ENCODE data around the gene ANKRD16. TPM values are rescaled to one million over a fixed set of nuclear protein-coding genes. Genes with fewer than 3 reads are reported as not detected.
"Not testable (repeated sequence)": the region's sequence is repeated elsewhere in the genome, so short reads cannot be mapped to it uniquely, and the experiment has no call there.

Gene ANKRD16
- polyA plus RNA-seq, 1 donor from 2014 or later = 5.2 TPM

DNA sequence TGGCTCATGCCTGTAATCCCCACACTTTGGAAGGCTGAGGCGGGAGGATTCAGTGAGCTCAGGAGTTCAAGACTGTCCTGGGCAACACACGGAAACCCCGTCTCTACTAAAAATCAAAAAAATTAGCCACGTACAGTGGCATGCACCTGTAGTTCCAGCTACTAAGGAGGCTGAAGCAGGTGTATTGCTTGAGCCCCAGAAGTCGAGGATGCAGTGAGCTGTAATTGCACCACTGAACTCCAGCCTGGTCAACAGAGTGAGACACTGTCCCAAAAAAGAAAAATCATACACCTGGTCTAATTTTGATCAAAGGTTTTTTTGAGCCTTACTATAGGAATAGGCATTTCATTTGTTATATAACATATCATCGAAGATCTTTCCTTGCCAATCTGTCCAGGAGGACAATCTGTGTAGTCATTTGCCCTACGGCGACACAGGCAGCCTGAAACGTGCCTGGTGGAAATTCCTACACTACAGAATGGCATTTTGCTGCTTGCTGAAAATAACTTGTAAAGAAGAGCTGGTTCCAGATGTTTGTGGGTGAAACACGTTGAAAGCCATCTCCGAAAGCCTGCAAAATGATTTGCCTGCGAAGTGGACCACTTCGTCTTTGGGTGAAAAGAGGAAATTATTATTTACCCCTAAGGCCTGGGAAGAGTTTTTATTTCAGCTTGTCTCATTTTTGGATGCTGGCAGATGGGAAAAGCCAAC, 45.2 kb downstream of the ANKRD16 start:
- Mint-ChIP-seq H3K4me1 (peaks cover 48 to 52% (median 51%) of the 10 kb centered on the region in 3 donors), H3K9me3 (no peaks in the 10 kb centered on the region), H3K4me3 (peak overlapping the region; percentile 65 to 81 (median 77)), H3K27me3 (no peaks in the 10 kb centered on the region), H3K36me3 (peaks cover 2% of the 10 kb centered on the region), H3K27ac (peak overlapping the region; percentile 86 to 93 (median 91))

DNA sequence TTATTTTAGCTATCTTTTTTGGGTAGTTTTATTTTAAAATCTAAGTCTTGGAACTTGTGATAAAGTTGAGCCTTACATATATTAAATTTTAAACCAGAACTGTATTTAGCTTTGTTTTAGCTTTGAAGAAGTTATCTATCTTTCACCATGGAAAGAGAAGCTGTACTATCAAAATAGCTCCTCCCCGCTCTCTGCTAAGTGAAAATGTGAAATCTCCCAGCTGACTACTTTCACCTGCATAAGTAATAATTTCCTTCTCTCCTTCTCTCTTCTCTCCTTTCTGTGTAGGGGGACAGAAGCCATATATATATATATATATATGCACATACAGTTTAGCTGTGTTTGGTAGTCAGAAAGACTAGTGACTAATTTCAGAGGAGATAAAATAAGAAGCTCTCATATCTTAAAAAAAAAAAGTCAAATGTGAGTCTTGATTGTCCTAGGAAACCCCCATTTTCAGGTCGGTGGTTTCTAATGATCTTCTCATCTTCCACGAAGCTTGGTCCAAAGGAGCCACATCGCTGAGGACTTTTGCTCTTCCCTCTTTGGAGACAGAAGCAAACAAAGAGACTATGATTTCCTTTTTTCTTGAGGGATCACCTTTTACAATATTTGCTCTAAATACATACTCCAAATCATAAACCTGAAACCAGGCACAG, 45.9 kb downstream of the ANKRD16 start:
- no peaks in the 10 kb centered on the region for H3K9me3 Mint-ChIP-seq
- H3K27me3 Mint-ChIP-seq = no peaks in the 10 kb centered on the region
- peak overlapping the region; percentile 86 to 93 (median 91) for H3K27ac Mint-ChIP-seq
- peaks cover 48 to 53% (median 49%) of the 10 kb centered on the region in 3 donors for H3K4me1 Mint-ChIP-seq
- H3K4me3 Mint-ChIP-seq = peak overlapping the region; percentile 48 to 81 (median 77)
- H3K36me3 Mint-ChIP-seq = peaks cover 2% of the 10 kb centered on the region

DNA sequence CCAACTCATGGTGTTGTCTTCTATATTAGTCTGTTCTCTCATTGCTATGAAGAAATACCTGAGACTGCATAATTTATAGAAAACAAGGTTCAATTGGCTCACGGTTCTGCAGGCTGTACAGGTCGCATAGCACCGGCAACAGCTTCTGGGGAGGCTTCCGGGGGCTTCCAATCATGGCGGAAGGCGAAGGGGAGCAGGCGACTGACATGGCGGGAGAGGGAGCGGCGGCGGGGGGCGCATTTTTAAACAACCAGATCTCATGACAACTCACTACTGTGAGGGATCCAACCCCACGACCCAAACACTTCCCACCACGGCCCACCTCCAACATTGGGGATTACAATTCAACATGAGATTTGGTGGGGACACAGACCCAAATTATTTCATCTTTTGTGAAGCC, 47.7 kb downstream of the ANKRD16 start:
- Mint-ChIP-seq H3K4me3 (peak overlapping the region in 3 of 4 donors; percentile 13 to 83 (median 16)), H3K9me3 (no peaks in the 10 kb centered on the region), H3K27ac (peak overlapping the region; percentile 95 to 99 (median 98)), H3K4me1 (peaks cover 48 to 51% (median 50%) of the 10 kb centered on the region in 3 donors), H3K27me3 (no peaks in the 10 kb centered on the region), H3K36me3 (peaks cover 2% of the 10 kb centered on the region)

DNA sequence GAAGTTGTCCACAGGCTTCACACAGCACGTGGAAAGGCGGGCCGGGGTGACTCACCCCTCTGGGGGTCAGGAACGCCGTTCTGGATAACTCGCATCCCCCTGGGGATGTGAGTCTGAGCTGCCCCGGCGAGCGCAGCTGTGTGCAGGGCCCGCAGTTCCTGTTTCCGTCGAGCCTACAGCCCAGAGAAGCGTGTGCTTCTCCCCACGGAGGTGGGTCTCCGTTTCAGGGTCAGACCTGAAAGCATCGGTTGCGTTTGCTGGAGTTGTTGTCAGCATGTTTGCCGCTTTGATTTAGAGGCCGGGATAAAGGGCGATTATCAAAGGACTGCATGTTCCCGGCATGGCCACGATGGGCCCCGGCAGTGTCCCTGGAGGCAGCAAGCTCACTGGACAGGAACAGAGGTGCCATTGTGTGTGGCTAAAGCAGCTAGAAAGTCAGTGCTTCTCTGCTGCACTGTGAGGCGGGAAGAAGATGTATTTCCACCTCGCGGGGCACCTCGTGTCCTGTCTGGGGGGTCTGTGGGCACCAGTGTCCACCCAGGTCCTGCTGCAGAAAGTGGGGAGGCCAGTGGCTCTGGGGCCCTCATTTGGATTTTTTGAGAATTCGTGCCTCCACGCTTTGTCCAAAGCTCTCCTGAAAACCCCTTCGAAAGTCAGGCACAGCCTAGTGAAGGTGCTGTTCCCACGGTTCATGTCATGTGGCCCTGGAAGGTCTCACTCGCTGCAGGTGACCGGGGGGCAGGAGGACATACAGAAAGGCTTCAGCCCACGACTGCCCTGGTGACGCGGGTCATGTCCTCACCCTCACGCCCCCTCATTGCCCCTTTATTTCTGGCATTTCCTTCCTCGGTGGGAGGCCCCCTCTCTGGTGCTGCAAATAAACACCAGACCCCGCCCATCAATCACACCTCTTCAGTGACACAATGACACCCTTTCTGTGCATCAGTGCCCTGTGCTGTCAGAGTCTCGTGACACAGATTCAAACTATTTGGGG, 49.1 kb downstream of the ANKRD16 start:
- peak overlapping the region; percentile 83 to 96 (median 88) for H3K4me3 Mint-ChIP-seq
- H3K4me1 Mint-ChIP-seq = peaks cover 40 to 44% (median 41%) of the 10 kb centered on the region in 3 donors
- H3K9me3 Mint-ChIP-seq = no peaks in the 10 kb centered on the region
- H3K27ac Mint-ChIP-seq = peak overlapping the region; percentile 95 to 99 (median 98)
- H3K36me3 Mint-ChIP-seq = no peaks in the 10 kb centered on the region
- H3K27me3 Mint-ChIP-seq = no peaks in the 10 kb centered on the region

DNA sequence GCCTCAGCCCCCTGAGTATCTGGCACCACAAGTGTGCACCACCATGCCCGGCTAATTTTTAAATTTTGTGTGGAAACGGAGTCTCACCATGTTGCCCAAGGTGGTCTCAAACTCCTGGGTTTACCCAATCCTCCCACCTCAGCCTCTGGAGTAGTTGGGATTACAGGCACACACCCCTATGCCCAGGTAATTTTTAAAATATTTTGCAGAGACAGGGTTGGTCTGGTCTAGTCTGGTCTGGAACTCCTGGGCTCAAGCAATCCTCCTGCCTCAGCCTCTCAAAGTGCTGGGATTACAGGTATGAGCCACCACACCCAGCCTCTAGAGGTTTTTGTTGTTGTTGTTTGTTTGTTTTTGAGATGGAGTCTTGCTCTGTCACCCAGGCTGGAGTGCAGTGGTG, 53.5 kb downstream of the ANKRD16 start:
- not testable (repeated sequence) for H3K4me3 Mint-ChIP-seq, H3K9me3 Mint-ChIP-seq, H3K36me3 Mint-ChIP-seq, H3K27me3 Mint-ChIP-seq
- Mint-ChIP-seq H3K27ac (peak overlapping the region in 1 of 3 donors; percentile 58), H3K4me1 (peaks cover 10 to 15% (median 14%) of the 10 kb centered on the region in 3 donors)

DNA sequence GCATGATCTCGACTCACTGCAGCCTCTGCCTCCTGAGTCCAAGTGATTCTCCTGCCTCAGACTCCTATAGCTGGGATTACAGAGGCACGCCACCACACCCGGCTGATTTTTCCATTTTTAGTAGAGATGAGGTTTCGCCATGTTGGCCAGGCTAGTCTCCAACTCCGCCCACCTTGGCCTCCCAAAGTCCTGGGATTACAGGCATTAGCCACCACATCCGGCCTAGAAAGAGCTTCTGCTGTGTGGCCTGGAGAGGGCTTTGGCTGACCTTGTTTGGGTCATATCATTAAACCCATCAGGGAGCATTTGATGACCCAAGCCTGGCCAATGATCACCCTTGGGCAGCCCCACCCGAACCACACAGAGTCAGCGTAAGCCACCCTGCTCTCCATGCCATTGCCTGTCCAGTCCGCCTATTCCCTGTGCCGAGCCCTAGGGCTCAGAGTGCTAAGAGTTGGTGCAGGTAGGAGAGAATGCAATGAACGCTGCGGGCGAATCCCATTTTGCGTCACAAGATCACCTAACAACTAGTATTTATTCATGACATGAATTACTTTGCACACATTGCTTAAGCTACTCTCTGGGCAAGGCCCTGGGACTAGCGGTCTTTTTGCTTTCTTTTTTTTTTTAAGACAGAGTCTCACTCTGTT, 54.1 kb downstream of the ANKRD16 start:
- Mint-ChIP-seq H3K36me3 (no peaks in the 10 kb centered on the region), H3K27me3 (no peaks in the 10 kb centered on the region), H3K27ac (peak overlapping the region in 2 of 3 donors; percentile 58 to 71), H3K4me3 (peak overlapping the region in 1 of 4 donors; percentile 1), H3K9me3 (no peaks in the 10 kb centered on the region), H3K4me1 (peaks cover 5 to 11% (median 10%) of the 10 kb centered on the region in 3 donors)

DNA sequence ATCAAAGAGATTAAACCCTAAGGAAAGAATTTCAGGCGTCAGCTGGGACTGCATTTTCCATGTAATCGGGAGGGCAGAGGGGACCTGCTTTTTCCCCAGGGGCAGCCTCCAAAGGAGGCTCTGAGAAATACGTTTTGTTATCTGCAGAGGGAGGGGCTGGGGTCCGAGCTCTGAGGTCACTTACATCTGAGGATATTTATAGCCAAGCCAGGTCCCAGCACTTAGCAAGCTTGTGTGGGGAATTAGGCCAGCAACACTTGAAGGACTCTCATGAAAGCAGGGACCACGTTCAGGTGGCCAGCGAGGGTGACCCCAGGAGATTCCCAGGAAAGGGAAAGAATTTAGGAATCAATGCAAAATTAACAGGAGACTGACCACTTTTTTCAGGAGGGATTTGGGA, 55.9 kb downstream of the ANKRD16 start:
- peaks cover 0 to 2% (median 1%) of the 10 kb centered on the region in 3 donors for H3K4me1 Mint-ChIP-seq
- H3K4me3 Mint-ChIP-seq = no peak overlapping the region
- no peaks in the 10 kb centered on the region for H3K27me3 Mint-ChIP-seq
- H3K36me3 Mint-ChIP-seq = no peaks in the 10 kb centered on the region
- no peak overlapping the region for H3K27ac Mint-ChIP-seq
- H3K9me3 Mint-ChIP-seq = no peaks in the 10 kb centered on the region

DNA sequence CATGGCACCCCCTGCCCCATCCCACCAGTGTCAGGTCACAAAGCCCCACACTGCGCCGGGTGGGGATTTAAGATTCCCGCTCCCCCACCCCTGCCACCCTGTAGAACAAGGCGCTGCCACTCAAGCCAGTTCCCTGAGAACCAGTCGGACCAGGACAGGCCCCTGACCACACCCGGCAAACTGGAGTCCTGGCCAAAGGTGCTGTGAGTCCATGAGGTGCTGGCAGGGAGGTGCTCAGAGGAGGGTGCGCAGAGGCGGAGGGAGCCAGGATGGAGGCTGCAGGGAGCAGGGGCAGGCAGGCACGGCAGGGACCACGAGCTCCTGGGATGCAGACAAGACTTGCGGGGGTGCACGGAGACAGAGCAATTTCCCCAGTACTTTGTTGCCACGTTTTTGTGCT, 56.7 kb downstream of the ANKRD16 start:
- H3K27me3 Mint-ChIP-seq = no peaks in the 10 kb centered on the region
- peak overlapping the region in 1 of 3 donors; percentile 57 for H3K27ac Mint-ChIP-seq
- peaks cover 0 to 1% (median 0%) of the 10 kb centered on the region in 3 donors for H3K4me1 Mint-ChIP-seq
- no peaks in the 10 kb centered on the region for H3K9me3 Mint-ChIP-seq
- H3K4me3 Mint-ChIP-seq = no peak overlapping the region
- no peaks in the 10 kb centered on the region for H3K36me3 Mint-ChIP-seq

DNA sequence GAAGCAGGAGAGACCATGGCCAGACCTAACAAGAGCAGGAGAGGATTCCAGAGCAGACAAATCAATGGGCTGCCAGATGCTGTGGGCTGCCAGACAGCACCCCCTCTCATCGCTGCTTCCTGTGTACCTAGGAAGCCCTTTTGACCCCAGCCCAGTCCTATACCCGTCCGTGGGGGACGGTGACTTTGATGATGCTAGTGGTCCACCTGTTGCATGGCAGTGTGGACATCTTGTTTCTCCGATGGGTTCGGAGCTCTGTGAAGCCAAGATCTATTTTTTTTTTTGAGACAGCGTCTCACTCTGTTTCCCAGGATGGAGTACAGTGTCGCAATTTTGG, 58.3 kb downstream of the ANKRD16 start:
- Mint-ChIP-seq H3K9me3 (no peaks in the 10 kb centered on the region), H3K4me1 (peaks cover 0 to 2% (median 0%) of the 10 kb centered on the region in 3 donors), H3K36me3 (no peaks in the 10 kb centered on the region), H3K27me3 (no peaks in the 10 kb centered on the region), H3K4me3 (no peak overlapping the region), H3K27ac (peak overlapping the region in 2 of 3 donors; percentile 31 to 59)

DNA sequence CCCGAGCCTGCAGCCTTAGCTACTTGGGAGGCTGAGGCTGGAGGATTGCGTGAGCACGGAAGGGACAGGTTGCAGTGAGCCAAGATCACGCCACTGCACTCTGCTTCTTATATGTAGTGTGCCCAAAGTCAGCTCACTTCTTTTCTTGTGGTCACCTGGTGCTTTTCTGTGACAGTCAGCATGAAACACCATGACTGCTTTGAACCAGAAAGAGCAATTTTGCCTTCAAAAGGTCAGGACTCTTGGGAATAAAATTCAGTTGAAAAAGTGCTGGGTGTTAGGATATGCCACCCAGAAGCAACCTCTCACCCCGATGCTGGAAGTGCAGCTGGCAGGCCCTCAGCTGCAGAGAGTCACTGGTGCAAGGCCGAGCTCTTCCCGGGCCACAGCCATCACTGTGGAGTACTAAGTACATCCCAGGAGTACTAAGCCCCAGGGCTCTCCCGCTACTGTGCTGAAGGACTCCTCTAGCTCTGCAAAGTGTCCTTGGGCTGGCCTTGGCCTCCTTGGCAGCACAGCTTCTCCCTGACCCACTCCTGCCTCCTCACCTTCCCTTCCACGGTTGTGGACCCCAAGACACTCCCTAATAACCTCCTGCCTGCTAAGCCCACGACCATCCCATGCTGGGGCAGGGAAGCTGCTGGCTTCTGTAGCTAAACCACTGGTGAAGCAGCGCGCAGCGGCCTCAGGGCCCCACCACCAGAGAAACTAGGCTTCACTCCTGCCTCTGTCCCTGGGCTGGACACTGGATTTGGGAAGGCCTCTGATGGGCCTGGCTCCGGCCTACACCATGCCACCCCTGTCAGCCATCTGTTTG, 58.9 kb downstream of the ANKRD16 start:
- Mint-ChIP-seq H3K36me3 (no peaks in the 10 kb centered on the region), H3K4me1 (peaks cover 0 to 2% (median 0%) of the 10 kb centered on the region in 3 donors), H3K27me3 (no peaks in the 10 kb centered on the region), H3K9me3 (no peaks in the 10 kb centered on the region), H3K4me3 (peak overlapping the region in 1 of 4 donors; percentile 6), H3K27ac (peak overlapping the region in 2 of 3 donors; percentile 59 to 74)

DNA sequence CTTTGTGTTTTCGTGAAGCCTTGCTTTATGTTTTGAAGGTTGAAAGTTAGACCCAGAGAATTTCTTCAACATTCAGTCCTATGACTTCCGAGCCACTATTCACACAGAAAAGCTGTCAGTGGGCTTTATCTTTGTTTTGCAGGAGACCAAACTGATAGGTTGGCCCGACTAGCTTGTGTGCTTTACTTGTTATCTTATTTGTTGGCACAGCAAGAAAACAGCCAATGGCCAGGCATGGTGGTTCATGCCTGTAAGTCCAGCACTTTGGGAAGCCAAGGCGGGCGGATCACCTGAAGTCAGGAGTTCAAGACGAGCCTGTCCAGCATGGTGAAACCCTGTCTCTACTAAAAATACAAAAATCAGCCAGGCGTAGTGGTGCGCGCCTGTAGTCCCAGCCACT, 60.4 kb downstream of the ANKRD16 start:
- Mint-ChIP-seq H3K27me3 (no peaks in the 10 kb centered on the region), H3K9me3 (no peaks in the 10 kb centered on the region), H3K27ac (no peak overlapping the region), H3K4me1 (peaks cover 0 to 2% (median 0%) of the 10 kb centered on the region in 3 donors), H3K36me3 (no peaks in the 10 kb centered on the region), H3K4me3 (no peak overlapping the region)

DNA sequence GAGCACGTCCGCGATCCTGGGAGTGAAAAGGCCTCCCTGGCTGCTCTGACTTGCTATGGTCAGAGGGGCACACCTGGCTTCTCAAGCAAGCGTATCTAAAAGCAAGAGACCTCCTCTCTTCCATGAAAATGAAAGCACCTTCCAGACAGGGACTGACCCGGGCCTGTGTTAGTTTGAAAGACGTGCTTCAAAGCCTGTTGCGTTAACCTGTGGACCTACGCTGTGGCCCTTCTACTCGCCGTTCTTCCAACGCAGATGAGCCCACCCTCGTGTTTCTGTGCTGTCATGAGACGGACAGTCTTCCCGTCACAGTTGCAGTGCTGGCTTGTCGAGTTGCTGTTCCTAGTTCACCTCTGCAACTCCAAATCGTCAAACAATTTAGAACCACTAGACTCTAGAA, 61.0 kb downstream of the ANKRD16 start:
- no peak overlapping the region for H3K4me3 Mint-ChIP-seq
- no peaks in the 10 kb centered on the region for H3K9me3 Mint-ChIP-seq
- H3K36me3 Mint-ChIP-seq = no peaks in the 10 kb centered on the region
- H3K27me3 Mint-ChIP-seq = no peaks in the 10 kb centered on the region
- H3K4me1 Mint-ChIP-seq = peaks cover 0 to 2% (median 0%) of the 10 kb centered on the region in 3 donors
- no peak overlapping the region for H3K27ac Mint-ChIP-seq

DNA sequence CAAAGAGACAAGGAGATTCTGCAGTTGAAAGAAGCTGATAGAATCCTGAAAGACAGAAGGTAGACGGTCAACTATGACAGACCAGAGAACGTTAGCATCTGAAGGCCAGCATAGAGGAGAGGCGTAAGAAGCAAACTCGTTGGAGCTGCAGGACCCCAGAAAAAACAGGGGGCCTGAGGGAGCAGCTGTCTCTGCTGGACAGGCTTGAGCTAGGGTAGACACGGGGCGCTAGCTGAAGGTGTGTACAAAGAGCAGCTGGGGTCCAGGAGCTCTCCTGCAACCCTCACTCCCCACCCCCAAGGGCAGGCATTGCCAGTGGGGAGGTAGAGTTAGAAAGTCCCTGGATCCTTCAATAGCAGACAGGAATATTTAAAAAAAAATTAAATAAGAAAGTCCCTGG, 61.9 kb downstream of the ANKRD16 start:
- Mint-ChIP-seq H3K27me3 (no peaks in the 10 kb centered on the region), H3K27ac (no peak overlapping the region), H3K36me3 (no peaks in the 10 kb centered on the region), H3K4me1 (peaks cover 0 to 1% (median 0%) of the 10 kb centered on the region in 3 donors), H3K4me3 (no peak overlapping the region), H3K9me3 (no peaks in the 10 kb centered on the region)

DNA sequence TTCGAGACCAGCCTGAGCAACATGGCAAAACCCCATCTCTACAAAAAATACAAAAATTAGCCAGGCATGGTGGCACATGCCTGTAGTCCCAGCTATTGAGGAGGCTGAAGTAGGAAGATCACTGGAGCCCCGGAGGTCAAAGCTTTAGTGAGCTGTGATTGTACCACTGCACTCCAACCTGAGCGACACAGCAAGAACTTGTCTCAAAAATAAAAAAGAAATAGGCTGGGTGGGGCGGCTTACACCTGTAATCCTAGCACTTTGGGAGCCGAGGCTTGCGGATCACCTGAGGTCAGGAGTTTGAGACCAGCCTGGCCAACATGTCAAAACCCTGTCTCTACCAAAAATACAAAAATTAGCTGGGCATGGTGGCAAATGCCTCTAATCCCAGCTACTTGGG, 63.2 kb downstream of the ANKRD16 start:
- H3K4me3 Mint-ChIP-seq, H3K27ac Mint-ChIP-seq, H3K27me3 Mint-ChIP-seq, H3K4me1 Mint-ChIP-seq, H3K9me3 Mint-ChIP-seq, H3K36me3 Mint-ChIP-seq: not testable (repeated sequence)

All from IgD-negative memory B cell (primary cell).